Endodermal cell (in vitro differentiated cells): ENCODE measurements around the gene SMR3B. TPM values are rescaled to one million over a fixed set of nuclear protein-coding genes. Genes with fewer than 3 reads are reported as not detected.

Experiments
- DNase-seq: peaks from one replicate; pipeline ENCODE4 v3.0.0-alpha.2; 2017
- H3K27ac ChIP-seq: 2 replicates; pipeline ENCODE4 v1.5.1; 2013; ENCODE audit warnings: mild to moderate bottlenecking, low read depth, low read length, moderate library complexity
- H3K27me3 ChIP-seq: 2 replicates; pipeline ENCODE4 v1.6.1; 2013; ENCODE audit warnings: mild to moderate bottlenecking, low read length, moderate library complexity; ENCODE audit not compliant: insufficient read depth, control insufficient read depth, poor library complexity, severe bottlenecking
- H3K36me3 ChIP-seq: 2 replicates; pipeline ENCODE4 v1.7.0; 2013; ENCODE audit warnings: mild to moderate bottlenecking, low read length, moderate library complexity; ENCODE audit not compliant: control insufficient read depth, insufficient read depth
- H3K4me1 ChIP-seq: one replicate; pipeline ENCODE4 v1.7.0; 2013; ENCODE audit warnings: low read length; ENCODE audit not compliant: control insufficient read depth, insufficient read depth
- H3K4me3 ChIP-seq: 2 replicates; pipeline ENCODE4 v1.5.1; 2013; ENCODE audit warnings: mild to moderate bottlenecking, low read length, moderate library complexity
- H3K9ac ChIP-seq: 2 replicates; pipeline ENCODE4 v1.6.1; 2013; ENCODE audit warnings: mild to moderate bottlenecking, low read length, moderate library complexity; ENCODE audit not compliant: poor library complexity, severe bottlenecking; ENCODE audit errors: extremely low read depth
- H3K9me3 ChIP-seq: 2 replicates; pipeline ENCODE4 v1.6.1; 2013; ENCODE audit warnings: mild to moderate bottlenecking, low read length, moderate library complexity; ENCODE audit not compliant: control insufficient read depth
- H3K27ac Mint-ChIP-seq: 2 replicates; pipeline ENCODE4 v1.8.0; 2020; ENCODE audit warnings: mixed read lengths
- H3K27me3 Mint-ChIP-seq: 2 replicates; pipeline ENCODE4 v1.8.0; 2021; ENCODE audit warnings: mild to moderate bottlenecking, mixed read lengths; ENCODE audit not compliant: insufficient read depth
- H3K36me3 Mint-ChIP-seq: 2 replicates; pipeline ENCODE4 v1.8.0; 2020; ENCODE audit warnings: low read depth, mixed read lengths
- H3K4me1 Mint-ChIP-seq: 2 replicates; pipeline ENCODE4 v1.8.0; 2020; ENCODE audit warnings: mixed read lengths
- H3K4me3 Mint-ChIP-seq: 2 replicates; pipeline ENCODE4 v1.8.0; 2020; ENCODE audit warnings: mild to moderate bottlenecking, moderate library complexity, mixed read lengths
- H3K9me3 Mint-ChIP-seq: 2 replicates; pipeline ENCODE4 v1.8.0; 2020; ENCODE audit warnings: mild to moderate bottlenecking, mixed read lengths
- CTCF ChIP-seq: fragments of 200-600 bp; sonication (generic); conservative IDR thresholded peaks from 2 replicates; pipeline ENCODE4 v1.5.0; 2021; ENCODE audit warnings: antibody characterized with exemption, mild to moderate bottlenecking
- WGBS, 2 experiments: methylation state at CpG; one replicate each; pipeline versions ENCODE4 v1.1.5 to v1.1.7; 2013; ENCODE audit warnings: missing lambda C conversion rate in 2 of 2, mixed read lengths in 1 of 2; ENCODE audit not compliant: insufficient coverage in 1 of 2, insufficient read length in 1 of 2; 5-methylcytosine and 5-hydroxymethylcytosine counted together
- total RNA-seq, 2 donors: library from RNA; stranded (reverse); fragmentation: NEBNext Ultra II Directional in 1 of 2; extraction: Animal tissue kit (Norgen Biotek cat#: 25700) in 1 of 2; gene quantifications; 2 replicates in 1 of 2; 3 replicates in 1 of 2; pipeline ENCODE4 v1.2.1, GENCODE V29; 2021

Gene SMR3B
- total RNA-seq, 2 donors from 2014 or later, result not detected

DNA sequence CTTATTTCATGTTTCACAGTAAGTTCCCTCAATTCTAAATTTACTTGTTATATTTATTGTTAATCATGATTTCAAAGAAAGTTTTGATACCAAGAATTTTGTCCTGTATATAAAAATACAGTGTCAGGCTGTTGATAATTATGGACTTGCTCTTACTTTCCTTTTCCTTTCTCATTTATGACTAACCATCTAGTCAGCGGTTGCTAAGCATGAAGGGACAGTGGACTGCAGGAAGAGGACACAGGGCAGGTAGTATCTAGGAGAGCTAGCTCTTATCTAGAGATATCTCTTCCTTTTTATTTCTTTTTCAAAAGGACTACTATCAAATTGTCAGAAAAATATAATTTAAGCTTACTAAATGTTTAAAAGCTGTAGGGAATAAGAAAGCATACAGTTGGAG lies 16.4 kb downstream of the SMR3B start:
- H3K4me1 ChIP-seq, result no peaks in the 10 kb centered on the region
- DNase-seq, result no peak
- H3K9me3 Mint-ChIP-seq, result no peaks in the 10 kb centered on the region
- no peak overlapping the region for H3K27ac Mint-ChIP-seq
- H3K27me3 ChIP-seq, result no peaks in the 10 kb centered on the region
- H3K36me3 ChIP-seq, result no peaks in the 10 kb centered on the region
- no peak overlapping the region for H3K27ac ChIP-seq
- no peak for TF ChIP-seq CTCF
- no peak overlapping the region for H3K9ac ChIP-seq
- 91% methylated on average over 1 of the region's 1 CpG; no CpG with 5 or more reads in 1 of the 2 experiments for WGBS, 2 experiments
- no peaks in the 10 kb centered on the region for H3K9me3 ChIP-seq
- no peak overlapping the region for H3K4me3 ChIP-seq
- H3K36me3 Mint-ChIP-seq, result no peaks in the 10 kb centered on the region
- no peaks in the 10 kb centered on the region for H3K27me3 Mint-ChIP-seq
- H3K4me3 Mint-ChIP-seq, result no peak overlapping the region
- H3K4me1 Mint-ChIP-seq, result no peaks in the 10 kb centered on the region

- H3K4me1 Mint-ChIP-seq, result no peaks in the 10 kb centered on the region
- DNase-seq, result no peak
- H3K27me3 ChIP-seq, result no peaks in the 10 kb centered on the region
- no peaks in the 10 kb centered on the region for H3K36me3 Mint-ChIP-seq
- no peaks in the 10 kb centered on the region for H3K4me1 ChIP-seq
- 100% methylated on average over 1 of the region's 1 CpG; no CpG with 5 or more reads in 1 of the 2 experiments for WGBS, 2 experiments
- H3K9me3 Mint-ChIP-seq, result no peaks in the 10 kb centered on the region
- TF ChIP-seq CTCF, result no peak
- no peak overlapping the region for H3K27ac ChIP-seq
- no peak overlapping the region for H3K4me3 ChIP-seq
- H3K9ac ChIP-seq, result no peak overlapping the region
- no peak overlapping the region for H3K4me3 Mint-ChIP-seq
- no peaks in the 10 kb centered on the region for H3K9me3 ChIP-seq
- no peak overlapping the region for H3K27ac Mint-ChIP-seq
- no peaks in the 10 kb centered on the region for H3K36me3 ChIP-seq
- H3K27me3 Mint-ChIP-seq, result no peaks in the 10 kb centered on the region
Measured at GRCh38 chr4:70402762-70403161, 19.8 kb downstream of the SMR3B start.

- Histone ChIP-seq H3K9ac (no peak overlapping the region), H3K4me1 (no peaks in the 10 kb centered on the region), H3K36me3 (no peaks in the 10 kb centered on the region), H3K4me3 (no peak overlapping the region), H3K27me3 (no peaks in the 10 kb centered on the region), H3K27ac (no peak overlapping the region), H3K9me3 (no peaks in the 10 kb centered on the region)
- Mint-ChIP-seq H3K4me3 (no peak overlapping the region), H3K4me1 (no peaks in the 10 kb centered on the region), H3K27ac (no peak overlapping the region), H3K27me3 (no peaks in the 10 kb centered on the region), H3K36me3 (no peaks in the 10 kb centered on the region), H3K9me3 (no peaks in the 10 kb centered on the region)
- 92 to 100% methylated on average over 1 to 6 of the region's 6 CpGs for WGBS, 2 experiments
- no peak for DNase-seq
- TF ChIP-seq CTCF, result no peak
Measured at GRCh38 chr4:70405765-70406164, 22.8 kb downstream of the SMR3B start.
